MG63 (cell line): ENCODE measurements around the gene NUP98. TPM values are rescaled to one million over a fixed set of nuclear protein-coding genes. Genes with fewer than 3 reads are reported as not detected.

Experiments used
- total RNA-seq: library from RNA; depleted of rRNA; stranded (reverse); fragments of >200 nt; shearing (Covaris generic); gene quantifications from 2 replicates; pipeline ENCODE4 v1.2.3, GENCODE V29; 2014; ENCODE audit warnings: low replicate concordance; rRNA removed

The NUP98 gene
- total RNA-seq, 1 experiment from 2014 or later, result 106 TPM

Other genes with a start within 250 kb of the NUP98 start
- not detected in 2 replicates for gene ART5, start 155.6 kb downstream of the NUP98 start, total RNA-seq
- gene ART1, start 152.4 kb downstream of the NUP98 start, total RNA-seq, result not detected in 2 replicates
- gene CHRNA10, start 126.2 kb downstream of the NUP98 start, total RNA-seq, result 0.72 TPM in 1 of 2 replicates, not detected in the other
- 8.1 and 8.9 TPM in 2 replicates for gene PGAP2, start 11.0 kb upstream of the NUP98 start, total RNA-seq
- gene RHOG, start 43.4 kb upstream of the NUP98 start, total RNA-seq, result 13.0 and 23.7 TPM in 2 replicates
- 13.4 and 16.5 TPM in 2 replicates for gene STIM1, start 58.1 kb upstream of the NUP98 start, total RNA-seq